Measurements from ENCODE around the gene EMP3.
"Not testable (repeated sequence)": the region's sequence is repeated elsewhere in the genome, so short reads cannot be mapped to it uniquely, and the experiment has no call there.

Gene EMP3

GRCh38 chr19:48303866-48304265 is 21.5 kb upstream of the EMP3 start:
- H3K4me3 ChIP-seq (ENCODE audit: low read length) = no peak overlapping the region
- DNase-seq (ENCODE audit: low read depth) = no peak
- TF ChIP-seq CTCF (conservative IDR thresholded peaks at IDR 0.05; ENCODE audit: low read length) = no peak

- H3K4me3 ChIP-seq (ENCODE audit: low read length) = no peak overlapping the region
- peak; percentile 33; the same call in 1 of the 2 replicates for TF ChIP-seq CTCF (conservative IDR thresholded peaks at IDR 0.05; ENCODE audit: low read length)
- no peak for DNase-seq (ENCODE audit: low read depth)
Observed at GRCh38 chr19:48308631-48309586, 16.4 kb upstream of the EMP3 start.

GRCh38 chr19:48309731-48310130 is 15.6 kb upstream of the EMP3 start:
- H3K4me3 ChIP-seq (ENCODE audit: low read length); DNase-seq (ENCODE audit: low read depth): not testable (repeated sequence)

GRCh38 chr19:48310227-48310626 is 15.1 kb upstream of the EMP3 start:
- TF ChIP-seq CTCF (conservative IDR thresholded peaks at IDR 0.05; ENCODE audit: low read length) = no peak
- H3K4me3 ChIP-seq (ENCODE audit: low read length) = no peak overlapping the region
- no peak for DNase-seq (ENCODE audit: low read depth)

- no peak overlapping the region for H3K4me3 ChIP-seq (ENCODE audit: low read length)
- DNase-seq (ENCODE audit: low read depth) = no peak
- TF ChIP-seq CTCF (conservative IDR thresholded peaks at IDR 0.05; ENCODE audit: low read length) = no peak
Observed at GRCh38 chr19:48311384-48311783, 14.0 kb upstream of the EMP3 start.

GRCh38 chr19:48315712-48316111 is 9.6 kb upstream of the EMP3 start:
- no peak for TF ChIP-seq CTCF (conservative IDR thresholded peaks at IDR 0.05; ENCODE audit: low read length)
- DNase-seq (ENCODE audit: low read depth) = no peak
- H3K4me3 ChIP-seq (ENCODE audit: low read length) = no peak overlapping the region

GRCh38 chr19:48317708-48317960 is 7.7 kb upstream of the EMP3 start:
- not testable (repeated sequence) for DNase-seq (ENCODE audit: low read depth); H3K4me3 ChIP-seq (ENCODE audit: low read length)

GRCh38 chr19:48318286-48318987 is 6.9 kb upstream of the EMP3 start:
- DNase-seq (ENCODE audit: low read depth) = no peak
- no peak overlapping the region for H3K4me3 ChIP-seq (ENCODE audit: low read length)
- no peak for TF ChIP-seq CTCF (conservative IDR thresholded peaks at IDR 0.05; ENCODE audit: low read length)

Measured in AG10803 (cell line).